OCI-LY1 (cell line): ENCODE results near the gene POLR1G.

ENCODE experiments used
- H2AFZ ChIP-seq: fragments of 200-600 bp; sonication (generic), shearing (Covaris generic); 2 replicates; pipeline ENCODE4 v1.6.0; 2014; ENCODE audit warnings: antibody characterized with exemption, mild to moderate bottlenecking, low read length
- H3F3A ChIP-seq: fragments of 200-600 bp; sonication (generic), shearing (Covaris generic); 2 replicates; pipeline ENCODE4 v1.6.0; 2014; ENCODE audit warnings: mild to moderate bottlenecking, antibody characterized with exemption, low read length, moderate library complexity; ENCODE audit not compliant: insufficient read depth
- H3K27ac ChIP-seq: fragments of 200-600 bp; sonication (generic); 2 replicates; pipeline ENCODE4 v1.5.1; 2014; ENCODE audit warnings: low read length, mixed run types, mild to moderate bottlenecking, low read depth; ENCODE audit not compliant: poor library complexity, severe bottlenecking
- H3K27me3 ChIP-seq: fragments of 200-600 bp; sonication (generic); 2 replicates; pipeline ENCODE4 v1.6.0; 2014; ENCODE audit warnings: antibody characterized with exemption, mild to moderate bottlenecking, low read length, moderate library complexity; ENCODE audit not compliant: insufficient read depth
- H3K36me3 ChIP-seq: fragments of 200-600 bp; sonication (generic); 2 replicates; pipeline ENCODE4 v1.6.1; 2014; ENCODE audit warnings: mild to moderate bottlenecking, antibody characterized with exemption, low read length, moderate library complexity, mixed read lengths; ENCODE audit not compliant: insufficient read depth
- H3K4me1 ChIP-seq: fragments of 200-600 bp; sonication (generic); 2 replicates; pipeline ENCODE4 v1.5.1; 2014; ENCODE audit warnings: mild to moderate bottlenecking, low read length, moderate library complexity; ENCODE audit not compliant: insufficient read depth, severe bottlenecking
- H3K4me2 ChIP-seq: fragments of 200-600 bp; sonication (generic), shearing (Covaris generic); 2 replicates; pipeline ENCODE4 v1.6.1; 2014; ENCODE audit warnings: low read length
- H3K4me3 ChIP-seq: fragments of 200-600 bp; sonication (generic); 2 replicates; pipeline ENCODE4 v1.5.1; 2014; ENCODE audit warnings: low read length, low read depth, mild to moderate bottlenecking, mixed read lengths; ENCODE audit not compliant: poor library complexity, severe bottlenecking
- H3K79me2 ChIP-seq: fragments of 200-600 bp; shearing (Covaris generic); 2 replicates; pipeline ENCODE4 v1.6.1; 2016; ENCODE audit warnings: mixed run types, low read length, mixed read lengths; ENCODE audit not compliant: insufficient read depth
- H3K9ac ChIP-seq: fragments of 200-600 bp; sonication (generic), shearing (Covaris generic); 2 replicates; pipeline ENCODE4 v1.6.1; 2014; ENCODE audit warnings: mild to moderate bottlenecking, low read length, mixed read lengths
- H3K9me2 ChIP-seq: fragments of 200-600 bp; sonication (generic), shearing (Covaris generic); 2 replicates; pipeline ENCODE4 v1.6.1; 2014; ENCODE audit warnings: low read depth, mild to moderate bottlenecking, low read length, mixed read lengths
- H3K9me3 ChIP-seq: fragments of 200-600 bp; shearing (Covaris generic); 2 replicates; pipeline ENCODE4 v1.6.1; 2014; ENCODE audit warnings: low read length, mixed read lengths
- H4K20me1 ChIP-seq: fragments of 200-600 bp; sonication (generic), shearing (Covaris generic); 2 replicates; pipeline ENCODE4 v1.6.0; 2016; ENCODE audit warnings: mild to moderate bottlenecking, low read length; ENCODE audit not compliant: insufficient read depth
- CTCF ChIP-seq: fragments of 200-600 bp; sonication (generic), shearing (Covaris generic); IDR thresholded peaks from 2 replicates; pipeline ENCODE4 v1.5.1; 2017; ENCODE audit warnings: mild to moderate bottlenecking, antibody characterized with exemption, low read length, moderate library complexity, mixed read lengths
- EZH2 ChIP-seq: fragments of 200-600 bp; sonication (generic), shearing (Covaris generic); IDR thresholded peaks from 2 replicates; pipeline ENCODE4 v1.8.0; 2017; ENCODE audit warnings: borderline replicate concordance, mixed run types, mild to moderate bottlenecking, antibody characterized with exemption, low read length, moderate library complexity, mixed read lengths

The POLR1G gene

GRCh38 chr19:45380107-45380506 lies 26.3 kb upstream of the POLR1G start:
- Histone ChIP-seq H3K79me2 (no peaks in the 10 kb centered on the region), H3K27ac (no peak overlapping the region), H3K4me1 (no peaks in the 10 kb centered on the region), H4K20me1 (no peaks in the 10 kb centered on the region), H3K9ac (no peak overlapping the region), H3F3A (no peaks in the 10 kb centered on the region), H3K4me3 (no peak overlapping the region), H3K36me3 (no peaks in the 10 kb centered on the region), H2AFZ (no peak overlapping the region), H3K9me2 (no peaks in the 10 kb centered on the region), H3K9me3 (no peaks in the 10 kb centered on the region), H3K27me3 (no peaks in the 10 kb centered on the region), H3K4me2 (no peak overlapping the region)
- TF ChIP-seq CTCF (no peak), EZH2 (no peak)

- Histone ChIP-seq H4K20me1 (no peaks in the 10 kb centered on the region), H3K9me3 (no peaks in the 10 kb centered on the region), H3K9ac (no peak overlapping the region), H3K4me1 (peaks cover 3% of the 10 kb centered on the region), H3F3A (no peaks in the 10 kb centered on the region), H3K9me2 (no peaks in the 10 kb centered on the region), H2AFZ (no peak overlapping the region), H3K27me3 (no peaks in the 10 kb centered on the region), H3K79me2 (no peaks in the 10 kb centered on the region), H3K4me3 (no peak overlapping the region), H3K36me3 (no peaks in the 10 kb centered on the region), H3K4me2 (no peak overlapping the region), H3K27ac (no peak overlapping the region)
- TF ChIP-seq CTCF = no peak
- TF ChIP-seq EZH2 = no peak
Measured at GRCh38 chr19:45382426-45382825, 24.0 kb upstream of the POLR1G start.

GRCh38 chr19:45385392-45386221 lies 20.8 kb upstream of the POLR1G start:
- Histone ChIP-seq H3K4me3 (no peak overlapping the region), H3K9me3 (no peaks in the 10 kb centered on the region), H3K79me2 (no peaks in the 10 kb centered on the region), H3F3A (no peaks in the 10 kb centered on the region), H3K9me2 (no peaks in the 10 kb centered on the region), H3K36me3 (no peaks in the 10 kb centered on the region), H2AFZ (no peak overlapping the region), H4K20me1 (no peaks in the 10 kb centered on the region), H3K4me2 (no peak overlapping the region), H3K27ac (no peak overlapping the region), H3K9ac (no peak overlapping the region), H3K4me1 (peaks cover 4% of the 10 kb centered on the region), H3K27me3 (no peaks in the 10 kb centered on the region)
- TF ChIP-seq EZH2 (no peak), CTCF (no peak)
